ENCODE data around the gene OLFM3.

The OLFM3 gene

DNA sequence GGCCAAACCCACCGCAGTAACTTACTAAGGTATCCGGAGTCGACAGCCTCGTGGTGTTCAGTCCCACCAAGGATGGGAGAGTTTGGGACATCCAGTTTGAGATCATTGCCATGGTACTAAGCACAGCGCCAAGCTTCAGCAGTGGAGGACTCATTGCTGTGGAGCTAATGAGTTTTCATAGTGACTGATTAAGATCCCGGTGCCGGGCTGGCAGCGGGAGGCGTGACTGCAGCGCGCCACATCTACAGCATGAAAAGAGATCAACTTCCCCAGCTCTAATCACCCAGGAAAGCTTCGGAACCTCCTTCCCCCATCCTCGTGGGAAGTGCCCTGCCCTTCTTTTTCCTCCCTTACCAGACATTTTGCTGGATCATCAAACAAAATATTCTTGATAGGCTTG, 149.9 kb downstream of the OLFM3 start:
- peak; percentile 77 for DNase-seq

DNA sequence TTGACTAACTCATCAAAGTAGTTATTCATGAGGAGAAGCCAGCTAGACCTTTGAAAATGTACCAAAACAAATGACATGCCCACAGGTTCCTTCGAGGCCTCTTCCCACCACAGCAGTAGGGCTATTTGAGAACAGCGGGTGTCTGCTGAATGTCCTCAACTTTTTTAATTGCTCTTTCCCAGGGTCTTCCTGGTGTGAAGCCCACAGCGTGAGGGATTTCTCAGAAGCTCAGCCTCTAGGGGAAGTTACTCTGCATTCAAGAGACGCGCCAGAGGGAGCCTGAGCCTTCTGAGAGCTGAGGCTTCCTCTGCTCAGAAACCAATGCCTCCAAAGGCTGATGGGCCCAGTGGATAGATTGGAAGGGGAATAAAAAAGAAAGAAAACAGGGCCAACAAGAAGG, 153.6 kb downstream of the OLFM3 start:
- no peak for DNase-seq

DNA sequence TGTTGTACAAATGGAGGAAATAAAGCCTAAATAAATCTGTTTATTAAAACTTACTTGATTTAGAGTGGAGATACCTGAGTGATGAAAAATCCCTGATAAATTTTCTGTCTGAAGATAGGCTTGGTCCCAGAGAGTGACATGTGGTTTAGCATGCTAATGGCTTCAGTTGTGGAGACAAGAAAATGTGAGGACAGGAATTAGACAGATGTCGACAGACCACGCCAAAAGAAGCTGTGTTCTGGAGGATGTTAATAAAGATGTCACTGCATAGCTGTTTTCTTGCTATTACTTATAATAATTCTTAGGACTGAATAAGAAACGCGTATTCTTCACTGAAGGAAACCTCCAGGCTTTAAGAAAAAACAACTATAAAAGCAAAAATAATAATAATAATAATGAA, 154.9 kb downstream of the OLFM3 start:
- no peak for DNase-seq

DNA sequence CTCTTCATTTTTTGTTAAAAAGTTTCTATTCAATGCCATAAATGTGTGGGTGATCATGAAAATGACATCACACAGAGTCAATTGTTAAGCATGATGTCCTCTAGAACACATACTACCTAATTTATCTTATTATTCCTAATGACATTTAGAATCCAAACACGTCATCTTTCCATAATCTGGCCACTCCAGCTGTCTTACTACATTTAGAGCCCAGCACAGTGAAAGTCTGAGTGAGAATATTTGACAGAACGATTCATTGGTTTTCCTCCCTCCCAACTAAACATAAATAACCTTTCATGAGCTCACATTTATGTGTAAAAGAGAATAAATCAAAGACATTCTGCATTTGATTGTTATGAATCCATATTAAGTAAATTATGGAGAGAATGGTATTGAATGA, 160.7 kb downstream of the OLFM3 start:
- DNase-seq: peak; percentile 33

DNA sequence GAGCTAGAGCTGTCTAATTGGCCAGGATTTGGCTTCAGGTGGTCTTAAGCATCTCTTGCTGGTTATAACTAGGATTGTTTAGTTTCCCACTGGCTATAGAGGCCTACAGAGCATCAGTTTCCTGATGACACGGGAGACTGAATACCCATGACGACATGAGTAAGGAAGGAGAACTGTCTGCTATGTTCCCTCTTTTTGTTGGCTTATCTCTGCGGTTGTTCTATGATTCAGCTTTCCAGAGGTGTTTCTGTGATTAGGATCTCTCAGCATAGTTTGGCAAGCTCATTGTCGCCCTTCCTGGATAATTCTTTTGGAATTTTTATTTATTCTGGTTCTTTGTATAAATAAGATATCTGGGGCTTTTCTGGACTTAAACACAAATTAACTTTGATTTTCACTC, 163.4 kb downstream of the OLFM3 start:
- DNase-seq: no peak

DNA sequence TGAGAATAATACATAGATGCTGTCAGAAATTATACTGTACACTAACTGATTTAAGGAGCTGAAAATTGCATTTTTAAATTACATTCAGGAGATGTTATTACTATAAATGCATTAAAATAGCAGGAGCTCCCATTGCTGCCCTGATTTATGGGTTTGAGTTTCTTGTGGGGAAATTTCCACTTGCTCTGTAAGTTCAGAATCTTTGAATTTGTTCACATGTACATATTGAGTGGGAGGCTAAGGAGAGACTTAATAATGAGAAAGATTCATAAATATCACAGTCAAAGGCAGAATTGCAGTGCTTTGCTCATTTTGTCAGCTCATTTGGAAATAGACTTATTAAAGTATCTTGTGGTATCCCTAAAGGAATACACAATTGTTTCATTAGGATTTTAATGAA, 170.3 kb downstream of the OLFM3 start:
- DNase-seq: no peak

DNA sequence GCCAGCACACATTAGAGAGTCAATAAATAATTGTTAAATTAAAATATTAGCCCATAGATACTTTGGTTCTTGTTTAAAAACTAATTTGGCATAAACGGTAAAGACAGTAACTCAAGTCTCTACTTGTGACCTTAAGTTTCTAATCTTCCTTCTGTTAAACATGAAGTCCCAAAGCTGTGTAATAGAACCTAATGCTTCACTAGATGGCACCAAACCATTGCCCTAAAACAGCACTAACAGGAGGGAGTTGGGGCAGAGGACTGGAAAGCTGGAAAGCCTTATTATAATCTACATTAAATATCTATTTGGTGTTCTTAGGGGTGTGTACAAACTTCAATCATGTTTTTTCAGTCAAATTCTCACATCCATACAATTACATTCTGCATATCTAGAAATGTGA, 176.7 kb downstream of the OLFM3 start:
- peak; percentile 84 for DNase-seq

DNA sequence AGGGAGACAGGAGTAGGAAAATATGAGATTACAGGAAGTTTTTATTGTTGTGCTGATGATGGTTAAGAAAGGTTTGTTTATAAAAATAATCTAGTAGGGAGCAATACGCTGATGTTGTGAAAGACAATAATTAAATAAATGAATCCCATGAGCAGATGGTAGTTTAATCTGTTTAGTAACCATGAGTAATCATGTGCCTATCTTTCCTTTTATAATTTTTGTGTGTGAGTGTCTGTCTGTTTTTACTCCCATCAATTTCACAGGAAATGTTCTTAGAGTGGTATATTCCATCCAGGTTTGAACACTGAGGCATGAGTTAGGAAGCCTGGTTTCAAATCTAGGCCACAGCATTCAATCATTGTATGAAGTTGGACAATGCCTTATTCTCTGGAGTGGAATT, 180.5 kb downstream of the OLFM3 start:
- peak; percentile 62 for DNase-seq

DNA sequence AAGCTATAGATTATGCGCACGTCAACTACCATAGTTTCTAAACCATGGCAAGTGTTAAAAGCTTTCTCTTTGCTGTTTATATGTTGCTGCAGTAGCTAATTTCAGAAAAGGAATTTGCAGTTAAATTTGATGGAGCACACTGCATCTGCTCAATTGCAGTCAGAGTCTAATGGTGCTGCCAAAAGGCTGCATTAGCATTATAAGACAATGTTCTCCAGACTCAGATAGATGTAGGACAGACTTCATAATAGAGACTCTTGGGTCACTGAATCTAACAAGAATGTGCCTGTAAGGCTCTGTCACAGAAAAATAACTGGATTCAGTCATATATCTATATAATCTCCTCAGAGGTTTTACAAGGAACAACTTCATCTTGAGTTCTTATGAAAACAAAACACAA, 198.3 kb downstream of the OLFM3 start:
- no peak for DNase-seq

DNA sequence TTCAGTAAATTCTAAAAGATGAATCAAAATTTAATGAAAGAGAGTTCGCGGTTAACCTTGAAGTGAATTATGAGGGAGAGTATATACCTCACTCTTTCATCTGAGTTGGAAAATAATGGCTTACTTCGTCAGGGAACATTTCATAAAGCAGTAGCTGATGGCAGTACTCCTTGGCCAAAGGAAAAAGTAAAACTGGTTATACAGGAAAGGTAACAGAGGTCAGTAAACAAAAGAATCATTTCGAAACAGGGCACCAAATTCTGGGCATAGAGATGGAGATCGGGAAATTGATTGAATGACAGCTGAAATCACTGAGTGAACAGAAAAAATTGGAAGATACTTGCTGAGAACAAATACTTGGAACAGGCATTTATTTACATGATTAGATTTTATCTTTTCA, 199.0 kb downstream of the OLFM3 start:
- no peak for DNase-seq

DNA sequence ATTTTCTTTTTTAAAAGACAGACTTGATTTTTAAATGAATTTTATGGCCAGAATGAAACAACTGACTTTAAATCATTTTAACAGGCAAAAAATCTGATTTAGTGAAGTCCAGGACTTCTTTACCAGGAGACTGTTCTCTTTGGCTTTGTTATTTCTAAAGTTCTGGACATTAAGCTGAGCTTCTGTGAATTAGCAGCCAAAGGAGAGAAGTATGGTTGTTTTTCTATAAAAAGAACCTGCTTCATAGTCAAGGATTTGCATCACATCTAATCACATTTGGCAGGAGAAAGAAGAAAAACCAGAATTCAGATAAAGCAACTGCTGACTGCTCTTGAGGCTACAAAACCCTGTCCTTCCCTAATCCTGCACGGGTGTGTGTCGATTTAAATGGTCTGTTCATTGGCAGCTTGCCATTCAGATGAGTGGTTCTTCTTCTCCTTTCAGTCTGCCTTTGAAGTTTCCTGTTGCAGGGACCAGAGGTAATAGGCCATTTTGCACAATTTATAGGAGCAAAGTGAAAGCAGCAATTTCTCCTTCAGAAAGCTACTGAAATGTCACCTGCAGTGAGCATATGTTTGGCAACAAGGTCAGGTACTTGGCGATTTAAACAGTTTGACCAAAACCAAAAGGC, 215.4 kb downstream of the OLFM3 start:
- DNase-seq: peak; percentile 64

DNA sequence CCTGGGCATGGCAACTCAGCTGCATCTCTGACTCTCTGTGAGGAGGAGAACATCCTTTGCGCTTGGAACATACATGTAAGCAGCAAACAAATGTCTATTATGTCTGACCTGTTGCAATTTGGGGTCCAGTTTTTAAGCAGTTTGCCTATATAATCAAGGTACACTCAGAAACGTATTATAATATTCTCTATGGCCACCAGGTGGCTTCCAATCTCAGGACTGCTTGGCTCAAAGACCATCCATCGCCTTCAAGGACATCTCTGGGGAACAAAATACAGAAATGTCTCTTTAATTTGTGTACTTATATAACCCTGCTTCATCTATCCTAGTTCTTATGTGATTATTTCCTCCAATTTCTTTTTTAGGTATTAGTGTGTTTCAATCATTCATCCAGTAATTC, 227.2 kb downstream of the OLFM3 start:
- peak; percentile 67 for DNase-seq

DNA sequence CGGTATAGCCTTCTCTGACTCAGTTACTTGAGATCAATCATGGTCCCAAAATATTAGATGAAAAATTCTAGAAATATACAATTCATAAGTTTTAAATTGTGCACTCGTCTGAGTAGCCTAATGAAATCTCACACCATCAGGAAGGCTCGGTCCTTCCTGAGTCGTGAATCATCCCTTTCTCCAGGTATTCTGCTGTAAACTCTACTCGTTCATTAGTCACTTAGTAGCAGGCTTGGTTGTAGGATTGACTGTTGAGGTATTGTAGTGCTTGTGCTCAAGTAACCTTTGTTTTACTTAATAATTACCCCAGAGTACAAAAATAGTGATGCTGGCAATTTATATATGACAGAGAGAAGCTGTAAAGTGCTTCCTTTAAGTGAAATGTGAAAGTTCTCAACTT, 238.7 kb downstream of the OLFM3 start:
- no peak for DNase-seq

DNA sequence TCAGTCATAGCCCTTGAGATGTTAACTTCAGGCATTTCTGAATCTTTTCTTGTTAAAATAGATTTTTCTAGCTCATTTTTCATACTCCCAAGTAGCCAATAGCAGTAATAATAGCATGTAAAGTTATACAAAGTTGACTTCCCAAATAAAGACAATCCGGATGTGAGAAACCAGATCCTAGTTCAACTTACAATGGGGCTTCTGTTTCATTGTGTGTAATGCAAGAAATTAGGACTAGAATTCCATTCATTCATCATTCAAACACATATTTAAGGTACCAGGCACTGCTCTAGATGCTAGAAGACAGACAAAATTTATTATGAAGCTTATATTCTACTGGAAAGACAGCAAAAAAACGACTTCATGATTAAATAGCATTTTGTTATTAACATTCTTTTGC, 240.3 kb downstream of the OLFM3 start:
- DNase-seq: no peak

Measured in NCI-H82 (cell line).